Transverse colon (tissue), 4 donors: Measurements from ENCODE around the gene FBXL19. TPM values are rescaled to one million over a fixed set of nuclear protein-coding genes. Genes with fewer than 3 reads are reported as not detected.

Source experiments
- DNase-seq: peaks from one replicate; pipeline ENCODE4 v3.0.0-alpha.2; 2019
- H3K27ac ChIP-seq, 4 donors: fragments of 200-600 bp; sonication (generic); 2 replicates each; pipeline ENCODE4 v1.5.1; 2016 to 2018; ENCODE audit warnings: inconsistent platforms in 4 of 4
- H3K27me3 ChIP-seq: fragments of 200-600 bp; sonication (generic); 2 replicates; pipeline ENCODE4 v1.5.1; 2017; ENCODE audit warnings: inconsistent platforms
- H3K36me3 ChIP-seq, 4 donors: fragments of 200-600 bp; sonication (generic); 2 replicates each; pipeline ENCODE4 v1.5.1; 2017 to 2019; ENCODE audit warnings: inconsistent platforms in 4 of 4
- H3K4me1 ChIP-seq, 4 donors: fragments of 200-600 bp; sonication (generic); 2 replicates each; pipeline ENCODE4 v1.5.1; 2017 to 2020; ENCODE audit warnings: inconsistent platforms in 4 of 4
- H3K4me3 ChIP-seq, 4 donors: fragments of 200-600 bp; sonication (generic); 1 replicate in 1 of 4; 2 replicates in 3 of 4; pipeline versions ENCODE4 v1.5.1 to v1.6.1; 2017 to 2019; ENCODE audit warnings: inconsistent platforms in 4 of 4
- H3K9me3 ChIP-seq, 2 donors: fragments of 200-600 bp; sonication (generic); 2 replicates each; pipeline ENCODE4 v1.5.1; 2017 to 2019; ENCODE audit warnings: inconsistent platforms in 2 of 2
- EP300 ChIP-seq: sonication (generic); formaldehyde crosslinking; IDR thresholded peaks from one replicate; pipeline ENCODE4 v1.6.1; 2017; ENCODE audit warnings: antibody characterized with exemption, low read depth
- POLR2A ChIP-seq: fragments of 450-650 bp; IDR thresholded peaks from one replicate; pipeline ENCODE4 v1.6.1; 2016; ENCODE audit warnings: antibody characterized with exemption, mild to moderate bottlenecking, moderate library complexity
- POLR2AphosphoS5 ChIP-seq, 3 donors: sonication (generic); formaldehyde crosslinking; IDR thresholded peaks; one replicate each; pipeline ENCODE4 v1.6.1; 2016; ENCODE audit warnings: antibody characterized with exemption in 3 of 3
- WGBS, 2 donors: methylation state at CpG; one replicate each; pipeline ENCODE4 v1.1.5; 2018; ENCODE audit warnings: low coverage in 1 of 2; 5-methylcytosine and 5-hydroxymethylcytosine counted together
- in situ Hi-C, 4 donors: fragments of 200-750 bp; cut with MboI; loops; one replicate each; pipeline versions ENCODE4 v1.15.0 to v1.15.1; 2017; ENCODE audit warnings: low sequenced_read_pairs in 3 of 4, low pct_ligation_motif_present in 1 of 4, low pct_unique_long_range_greater_than_20kb in 1 of 4
- intact Hi-C: fragments of 100-400 bp; cut with DNase I; formaldehyde crosslinking; loops from one replicate; pipeline ENCODE4 v1.15.1; 2023; ENCODE audit warnings: low total_unique reads
- total RNA-seq, 4 donors: library from RNA; depleted of rRNA; stranded (reverse); fragments of >200 nt; gene quantifications; one replicate each; pipeline ENCODE4 v1.1.0, GENCODE V29; 2016
- TF ChIP-seq, protein P1 (sequence below), 5 experiments: fragments of 200-600 bp in 3 of 5; fragments of 450-650 bp in 2 of 5; sonication (generic) in 3 of 5; IDR thresholded peaks; 1 replicate in 2 of 5; 2 replicates in 3 of 5; pipeline ENCODE4 v1.5.1; 2016 to 2017; ENCODE audit warnings: antibody characterized with exemption in 5 of 5, inconsistent platforms in 3 of 5, mild to moderate bottlenecking in 2 of 5, moderate library complexity in 1 of 5

The FBXL19 gene
- total RNA-seq, 4 donors from 2014 or later = 19.3 to 45.3 (median 20.3) TPM

DNA sequence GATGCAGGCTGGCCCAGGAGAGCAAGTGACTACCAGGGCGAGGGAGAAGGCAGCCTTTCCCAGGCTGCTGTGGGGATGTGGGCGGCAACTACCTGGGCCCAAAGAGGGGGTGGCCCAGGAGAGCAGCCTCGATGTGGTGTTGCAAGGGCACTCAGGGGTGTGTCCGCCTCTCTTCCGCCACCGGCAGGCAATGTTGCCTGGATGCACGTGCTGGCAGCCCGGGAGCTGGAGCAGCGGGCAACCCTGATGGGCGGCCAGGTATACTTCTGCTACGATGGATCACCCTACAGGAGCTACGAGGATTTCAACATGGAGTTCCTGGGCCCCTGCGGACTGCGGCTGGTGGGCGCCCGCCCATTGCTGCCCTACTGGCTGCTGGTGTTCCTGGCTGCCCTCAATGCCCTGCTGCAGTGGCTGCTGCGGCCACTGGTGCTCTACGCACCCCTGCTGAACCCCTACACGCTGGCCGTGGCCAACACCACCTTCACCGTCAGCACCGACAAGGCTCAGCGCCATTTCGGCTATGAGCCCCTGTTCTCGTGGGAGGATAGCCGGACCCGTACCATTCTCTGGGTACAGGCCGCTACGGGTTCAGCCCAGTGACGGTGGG lies 64.3 kb downstream of the FBXL19 start:
- peaks cover 9 to 12% (median 10%) of the 10 kb centered on the region in 4 donors for H3K4me1 ChIP-seq
- H3K9me3 ChIP-seq = no peaks in the 10 kb centered on the region
- WGBS, 2 donors = 94% methylated on average over 30 of the region's 30 CpGs; no CpG with 5 or more reads in 1 of the 2 donors
- DNase-seq = no peak
- TF ChIP-seq EP300 = no peak
- TF ChIP-seq, protein P1, sequence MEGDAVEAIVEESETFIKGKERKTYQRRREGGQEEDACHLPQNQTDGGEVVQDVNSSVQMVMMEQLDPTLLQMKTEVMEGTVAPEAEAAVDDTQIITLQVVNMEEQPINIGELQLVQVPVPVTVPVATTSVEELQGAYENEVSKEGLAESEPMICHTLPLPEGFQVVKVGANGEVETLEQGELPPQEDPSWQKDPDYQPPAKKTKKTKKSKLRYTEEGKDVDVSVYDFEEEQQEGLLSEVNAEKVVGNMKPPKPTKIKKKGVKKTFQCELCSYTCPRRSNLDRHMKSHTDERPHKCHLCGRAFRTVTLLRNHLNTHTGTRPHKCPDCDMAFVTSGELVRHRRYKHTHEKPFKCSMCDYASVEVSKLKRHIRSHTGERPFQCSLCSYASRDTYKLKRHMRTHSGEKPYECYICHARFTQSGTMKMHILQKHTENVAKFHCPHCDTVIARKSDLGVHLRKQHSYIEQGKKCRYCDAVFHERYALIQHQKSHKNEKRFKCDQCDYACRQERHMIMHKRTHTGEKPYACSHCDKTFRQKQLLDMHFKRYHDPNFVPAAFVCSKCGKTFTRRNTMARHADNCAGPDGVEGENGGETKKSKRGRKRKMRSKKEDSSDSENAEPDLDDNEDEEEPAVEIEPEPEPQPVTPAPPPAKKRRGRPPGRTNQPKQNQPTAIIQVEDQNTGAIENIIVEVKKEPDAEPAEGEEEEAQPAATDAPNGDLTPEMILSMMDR (IDR thresholded peaks at IDR 0.05) = no peak
- no peak for TF ChIP-seq POLR2A
- no peak for TF ChIP-seq POLR2AphosphoS5 (IDR thresholded peaks at IDR 0.05)
- H3K27me3 ChIP-seq = no peaks in the 10 kb centered on the region
- in situ Hi-C loops (loop anchor here (10.0 to 25.0 kb wide), 6 partner anchors 107 to 877 kb away; partner anchors contain the start of genes COX6A2 (in 2 of the 4), ZNF267 (in 2 of the 4), ZNF843 (in 2 of the 4) and ARMC5 (in 1 of the 4)), intact Hi-C loops (loop anchor here (5.0 kb wide), 1 partner anchor 155 kb away; no protein-coding TSS in a partner anchor)
- H3K36me3 ChIP-seq = no peaks in the 10 kb centered on the region
- H3K27ac ChIP-seq = no peak overlapping the region
- H3K4me3 ChIP-seq = no peak overlapping the region

DNA sequence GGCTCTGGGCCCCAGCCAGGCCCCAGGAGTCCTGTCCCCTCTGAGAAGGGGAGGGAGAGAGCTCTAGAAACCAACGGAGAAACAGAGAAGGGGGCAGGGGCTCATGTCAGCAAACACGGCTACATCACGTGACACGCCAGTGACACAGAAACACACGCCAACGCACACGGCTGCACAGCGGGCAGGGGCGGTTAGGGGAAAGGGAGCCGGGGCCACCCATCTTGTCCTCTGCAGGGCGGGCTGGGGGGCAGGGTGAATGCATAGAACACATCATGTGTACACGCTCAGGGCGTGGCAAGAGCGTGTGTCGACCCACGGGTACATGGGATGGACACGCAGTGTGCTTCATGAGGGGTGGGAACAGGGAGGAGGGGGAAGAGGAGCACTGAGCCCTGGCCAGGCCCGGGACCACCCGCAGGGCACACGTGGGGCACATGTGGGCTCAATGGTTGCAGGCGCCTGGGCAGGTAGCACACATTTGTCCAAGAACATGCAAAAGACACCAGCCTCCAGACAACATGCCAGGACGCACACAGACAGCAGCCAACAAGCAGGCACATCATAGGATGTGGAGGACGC lies 66.2 kb downstream of the FBXL19 start:
- no peak overlapping the region for H3K27ac ChIP-seq
- H3K27me3 ChIP-seq = no peaks in the 10 kb centered on the region
- no peak overlapping the region for H3K4me3 ChIP-seq
- TF ChIP-seq POLR2AphosphoS5 (IDR thresholded peaks at IDR 0.05) (no peak), POLR2A (no peak), EP300 (no peak)
- TF ChIP-seq, protein P1 (IDR thresholded peaks at IDR 0.05) = no peak
- peaks cover 9 to 12% (median 10%) of the 10 kb centered on the region in 4 donors for H3K4me1 ChIP-seq
- no peaks in the 10 kb centered on the region for H3K36me3 ChIP-seq
- in situ Hi-C loops = loop anchor here (10.0 to 25.0 kb wide), 7 partner anchors 105 to 875 kb away; partner anchors contain the start of genes ZNF843 (in 3 of the 4), COX6A2 (in 2 of the 4), ZNF267 (in 2 of the 4) and ARMC5 (in 1 of the 4)
- no peak for DNase-seq
- 79 to 81% methylated on average over 11 to 23 of the region's 23 CpGs for WGBS, 2 donors
- H3K9me3 ChIP-seq = no peaks in the 10 kb centered on the region
- intact Hi-C loops = loop anchor here (5.0 kb wide), 1 partner anchor 153 kb away; no protein-coding TSS in a partner anchor

GRCh38 chr16:30990105-30990504 lies 66.7 kb downstream of the FBXL19 start:
- no peaks in the 10 kb centered on the region for H3K9me3 ChIP-seq
- no peak overlapping the region for H3K4me3 ChIP-seq
- H3K27ac ChIP-seq = no peak overlapping the region
- no peak for TF ChIP-seq POLR2A
- TF ChIP-seq, protein P1 (IDR thresholded peaks at IDR 0.05) = no peak
- no peak for TF ChIP-seq EP300
- no peak for TF ChIP-seq POLR2AphosphoS5 (IDR thresholded peaks at IDR 0.05)
- WGBS, 2 donors = 70% methylated on average over 8 of the region's 12 CpGs; no CpG with 5 or more reads in 1 of the 2 donors
- H3K4me1 ChIP-seq = peaks cover 9 to 12% (median 9%) of the 10 kb centered on the region in 4 donors
- no peaks in the 10 kb centered on the region for H3K36me3 ChIP-seq
- H3K27me3 ChIP-seq = no peaks in the 10 kb centered on the region
- in situ Hi-C loops (loop anchor here (10.0 to 25.0 kb wide), 5 partner anchors 172 to 872 kb away; partner anchors contain the start of genes ZNF843 (in 3 of the 4), COX6A2 (in 2 of the 4), ZNF267 (in 2 of the 4) and ARMC5 (in 1 of the 4)), intact Hi-C loops (no loop called here)
- no peak for DNase-seq

DNA sequence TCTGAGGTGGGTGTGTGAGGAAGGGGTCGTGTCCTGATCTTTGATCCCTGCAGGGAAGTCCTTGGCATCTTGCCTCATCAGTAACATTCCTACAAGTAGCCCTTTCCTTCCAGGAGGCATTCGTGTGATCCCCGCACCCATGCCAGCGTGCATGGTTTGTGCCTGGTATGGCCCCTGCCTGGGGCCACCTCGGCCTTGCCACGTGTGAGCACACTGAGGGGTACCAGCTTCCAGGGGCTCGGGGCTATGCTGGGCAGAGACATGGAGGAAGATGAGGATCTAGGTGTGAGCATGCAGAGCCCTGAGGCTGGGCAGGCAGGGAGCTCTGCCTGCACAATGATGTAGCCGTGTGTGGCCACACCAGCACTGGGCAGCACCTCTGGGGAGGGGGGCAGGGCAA lies 67.7 kb downstream of the FBXL19 start:
- H3K27me3 ChIP-seq = no peaks in the 10 kb centered on the region
- in situ Hi-C loops = loop anchor here (10.0 to 25.0 kb wide), 5 partner anchors 171 to 871 kb away; partner anchors contain the start of genes ZNF843 (in 3 of the 4), COX6A2 (in 2 of the 4), ZNF267 (in 2 of the 4) and ARMC5 (in 1 of the 4)
- TF ChIP-seq, protein P1 (IDR thresholded peaks at IDR 0.05) = no peak
- TF ChIP-seq POLR2AphosphoS5 (IDR thresholded peaks at IDR 0.05) (no peak), EP300 (no peak), POLR2A (no peak)
- WGBS, 2 donors = 92% methylated on average over 8 of the region's 8 CpGs; no CpG with 5 or more reads in 1 of the 2 donors
- intact Hi-C loops = no loop called here
- H3K9me3 ChIP-seq = no peaks in the 10 kb centered on the region
- no peak overlapping the region for H3K4me3 ChIP-seq
- no peak for DNase-seq
- no peaks in the 10 kb centered on the region for H3K36me3 ChIP-seq
- H3K4me1 ChIP-seq = peaks cover 0 to 4% (median under 1%) of the 10 kb centered on the region in 4 donors
- no peak overlapping the region for H3K27ac ChIP-seq
